Subcutaneous abdominal adipose tissue (tissue), 5 donors: ENCODE measurements around the gene PSMD1.

Experiments
- H3K27ac ChIP-seq: one replicate; pipeline ENCODE4 v1.7.0; 2013; ENCODE audit warnings: low read depth, mild to moderate bottlenecking, inconsistent platforms, low read length, moderate library complexity
- H3K27me3 ChIP-seq, 5 donors: one replicate each; pipeline ENCODE4 v1.7.0; 2013; ENCODE audit warnings: low read length in 5 of 5, inconsistent platforms in 1 of 5; ENCODE audit not compliant: control insufficient read depth in 5 of 5, insufficient read depth in 4 of 5
- H3K36me3 ChIP-seq, 5 donors: one replicate each; pipeline ENCODE4 v1.7.0; 2013; ENCODE audit warnings: low read length in 5 of 5; ENCODE audit not compliant: control insufficient read depth in 5 of 5, insufficient read depth in 5 of 5
- H3K4me1 ChIP-seq, 5 donors: one replicate each; pipeline ENCODE4 v1.7.0; 2013; ENCODE audit warnings: low read length in 5 of 5, mild to moderate bottlenecking in 3 of 5, moderate library complexity in 1 of 5; ENCODE audit not compliant: control insufficient read depth in 5 of 5, insufficient read depth in 5 of 5
- H3K4me3 ChIP-seq, 5 donors: one replicate each; pipeline ENCODE4 v1.7.0; 2013; ENCODE audit warnings: low read length in 5 of 5, low read depth in 1 of 5
- H3K9ac ChIP-seq, 5 donors: one replicate each; pipeline ENCODE4 v1.7.0; 2013; ENCODE audit warnings: low read length in 5 of 5, mild to moderate bottlenecking in 4 of 5, moderate library complexity in 3 of 5
- H3K9me3 ChIP-seq, 5 donors: one replicate each; pipeline ENCODE4 v1.7.0; 2013; ENCODE audit warnings: low read length in 5 of 5; ENCODE audit not compliant: control insufficient read depth in 5 of 5
- donor health status: healthy.
- donor health status: healthy.
- donor health status: healthy.
- donor health status: healthy.
- donor health status: healthy.

PSMD1 gene

GRCh38 chr2:231161877-231162329, 105.2 kb downstream of the PSMD1 start:
- Histone ChIP-seq H3K27ac (peak overlapping the region; percentile 6), H3K4me3 (no peak overlapping the region), H3K9me3 (no peaks in the 10 kb centered on the region), H3K9ac (no peak overlapping the region), H3K36me3 (peaks cover 18 to 42% (median 35%) of the 10 kb centered on the region in 5 donors), H3K27me3 (no peaks in the 10 kb centered on the region), H3K4me1 (peaks cover 0 to 26% (median 12%) of the 10 kb centered on the region in 5 donors)

- Histone ChIP-seq H3K27ac (peak overlapping the region; percentile 4), H3K36me3 (peaks cover 29 to 50% (median 42%) of the 10 kb centered on the region in 5 donors), H3K4me1 (peaks cover 0 to 27% (median 12%) of the 10 kb centered on the region in 5 donors), H3K9me3 (no peaks in the 10 kb centered on the region), H3K27me3 (no peaks in the 10 kb centered on the region), H3K4me3 (no peak overlapping the region), H3K9ac (no peak overlapping the region)
These were observed 106.3 kb downstream of the PSMD1 start for GRCh38 chr2:231163011-231163410.

- H3K27me3 ChIP-seq: no peaks in the 10 kb centered on the region
- H3K27ac ChIP-seq: no peak overlapping the region
- H3K9ac ChIP-seq: no peak overlapping the region
- no peaks in the 10 kb centered on the region for H3K9me3 ChIP-seq
- peaks cover 0 to 27% (median 12%) of the 10 kb centered on the region in 5 donors for H3K4me1 ChIP-seq
- H3K4me3 ChIP-seq: no peak overlapping the region
- H3K36me3 ChIP-seq: peaks cover 32 to 54% (median 44%) of the 10 kb centered on the region in 5 donors
These were observed 106.9 kb downstream of the PSMD1 start for GRCh38 chr2:231163414-231164095.

- Histone ChIP-seq H3K4me1 (peaks cover 0 to 20% (median 7%) of the 10 kb centered on the region in 5 donors), H3K4me3 (no peak overlapping the region), H3K9ac (no peak overlapping the region), H3K36me3 (peaks cover 41 to 77% (median 68%) of the 10 kb centered on the region in 5 donors), H3K9me3 (no peaks in the 10 kb centered on the region), H3K27me3 (no peaks in the 10 kb centered on the region), H3K27ac (no peak overlapping the region)
These were observed 111.2 kb downstream of the PSMD1 start for GRCh38 chr2:231167745-231168459.

- Histone ChIP-seq H3K9me3 (no peaks in the 10 kb centered on the region), H3K27ac (no peak overlapping the region), H3K36me3 (peaks cover 41 to 77% (median 67%) of the 10 kb centered on the region in 5 donors)
These were observed 111.9 kb downstream of the PSMD1 start for GRCh38 chr2:231168460-231169139.

GRCh38 chr2:231169488-231169887, 112.8 kb downstream of the PSMD1 start:
- Histone ChIP-seq H3K27ac (no peak overlapping the region), H3K4me1 (peaks cover 0 to 25% (median 7%) of the 10 kb centered on the region in 5 donors), H3K27me3 (no peaks in the 10 kb centered on the region), H3K36me3 (peaks cover 41 to 72% (median 59%) of the 10 kb centered on the region in 5 donors), H3K4me3 (no peak overlapping the region), H3K9ac (no peak overlapping the region), H3K9me3 (no peaks in the 10 kb centered on the region)

More at GRCh38 chr2:231168460-231169139, 111.9 kb downstream of the PSMD1 start:
- Histone ChIP-seq H3K9ac (no peak overlapping the region), H3K4me3 (no peak overlapping the region), H3K4me1 (peaks cover 0 to 20% (median 7%) of the 10 kb centered on the region in 5 donors), H3K27me3 (no peaks in the 10 kb centered on the region)

- H3K36me3 ChIP-seq: peaks cover 42 to 73% (median 56%) of the 10 kb centered on the region in 5 donors
- no peak overlapping the region for H3K9ac ChIP-seq
- no peak overlapping the region for H3K4me3 ChIP-seq
- no peaks in the 10 kb centered on the region for H3K9me3 ChIP-seq
- no peak overlapping the region for H3K27ac ChIP-seq
- peaks cover 0 to 25% (median 7%) of the 10 kb centered on the region in 5 donors for H3K4me1 ChIP-seq
- no peaks in the 10 kb centered on the region for H3K27me3 ChIP-seq
These were observed 113.4 kb downstream of the PSMD1 start for GRCh38 chr2:231170055-231170454.

- Histone ChIP-seq H3K9me3 (no peaks in the 10 kb centered on the region), H3K27ac (no peak overlapping the region), H3K9ac (no peak overlapping the region), H3K4me1 (peaks cover 0 to 25% (median 7%) of the 10 kb centered on the region in 5 donors), H3K27me3 (no peaks in the 10 kb centered on the region), H3K36me3 (peaks cover 35 to 63% (median 36%) of the 10 kb centered on the region in 5 donors), H3K4me3 (no peak overlapping the region)
These were observed 115.4 kb downstream of the PSMD1 start for GRCh38 chr2:231172025-231172424.

- H3K9me3 ChIP-seq: no peaks in the 10 kb centered on the region
- H3K36me3 ChIP-seq: peaks cover 23 to 44% (median 24%) of the 10 kb centered on the region in 5 donors
- no peak overlapping the region for H3K9ac ChIP-seq
- no peaks in the 10 kb centered on the region for H3K27me3 ChIP-seq
- H3K4me1 ChIP-seq: peaks cover 0 to 19% (median 7%) of the 10 kb centered on the region in 5 donors
- no peak overlapping the region for H3K27ac ChIP-seq
- no peak overlapping the region for H3K4me3 ChIP-seq
These were observed 117.6 kb downstream of the PSMD1 start for GRCh38 chr2:231174211-231174651.
